B cell (primary cell): ENCODE results near the gene MET. TPM values are rescaled to one million over a fixed set of nuclear protein-coding genes. Genes with fewer than 3 reads are reported as not detected.
"Not testable (repeated sequence)": the region's sequence is repeated elsewhere in the genome, so short reads cannot be mapped to it uniquely, and the experiment has no call there.

Experiments used
- ATAC-seq: fragments of 200-7000 bp; cut with Tn5 transposase; one replicate; pipeline ENCODE4 v1.10.0; 2021; ENCODE audit warnings: low read depth, mild to moderate bottlenecking, moderate number of reproducible peaks, moderate library complexity
- CTCF ChIA-PET: fragments of 350-600 bp; sonication (Branson Sonifier 250); formaldehyde crosslinking; loops from one replicate; lab custom pipeline; 2021; ENCODE audit warnings: antibody characterized with exemption, inconsistent platforms; lab: Charles Lee
- POLR2A ChIA-PET: fragments of 350-600 bp; sonication (Branson Sonifier 250); formaldehyde crosslinking; loops from one replicate; lab custom pipeline; 2021; ENCODE audit warnings: antibody characterized with exemption; lab: Charles Lee
- DNase-seq: peaks from one replicate; pipeline ENCODE4 v3.0.0; 2013
- H2AFZ ChIP-seq: 2 replicates; pipeline ENCODE4 v1.6.1; 2012; ENCODE audit warnings: mild to moderate bottlenecking, low read depth, low read length; ENCODE audit not compliant: insufficient read depth, poor library complexity, severe bottlenecking
- H3K27ac ChIP-seq, 2 donors: 1 replicate in 1 of 2; 2 replicates in 1 of 2; pipeline ENCODE4 v1.5.1; 2012 to 2013; ENCODE audit warnings: low read length in 2 of 2, mild to moderate bottlenecking in 2 of 2, moderate library complexity in 1 of 2
- H3K27me3 ChIP-seq, 4 experiments: fragments of 200-600 bp in 1 of 4; sonication (generic) in 1 of 4; replicated peaks in 1 of 4; 1 replicate in 2 of 4; 2 replicates in 2 of 4; pipeline versions ENCODE4 v1.6.1 to v1.7.0; 2013 to 2016; ENCODE audit warnings: low read length in 3 of 4, mild to moderate bottlenecking in 2 of 4, mixed read lengths in 1 of 4, moderate library complexity in 1 of 4; ENCODE audit not compliant: insufficient read depth in 4 of 4, control insufficient read depth in 3 of 4; ENCODE audit errors: control extremely low read depth in 1 of 4
- H3K36me3 ChIP-seq, 2 experiments: replicated peaks in 1 of 2; 1 replicate in 1 of 2; 2 replicates in 1 of 2; pipeline versions ENCODE4 v1.6.1 to v1.7.1; 2013; ENCODE audit warnings: low read length in 1 of 2; ENCODE audit not compliant: insufficient read depth in 2 of 2, control insufficient read depth in 1 of 2; ENCODE audit errors: control extremely low read depth in 1 of 2, extremely low read depth in 1 of 2
- H3K4me1 ChIP-seq, 2 donors: fragments of 200-600 bp in 1 of 2; sonication (generic) in 1 of 2; 1 replicate in 1 of 2; 2 replicates in 1 of 2; pipeline versions ENCODE4 v1.5.1 to v1.6.1; 2013 to 2017; ENCODE audit warnings: low read length in 2 of 2; ENCODE audit not compliant: control insufficient read depth in 2 of 2, insufficient read depth in 2 of 2
- H3K4me2 ChIP-seq: replicated peaks from 2 replicates; pipeline ENCODE3; 2012; ENCODE audit warnings: mild to moderate bottlenecking, low read depth, low read length; ENCODE audit not compliant: poor library complexity, severe bottlenecking
- H3K4me3 ChIP-seq, 5 experiments: fragments of 200-600 bp in 1 of 5; sonication (generic) in 1 of 5; 1 replicate in 3 of 5; 2 replicates in 2 of 5; pipeline versions ENCODE4 v1.5.1 to v1.7.0; 2011 to 2016; ENCODE audit warnings: low read length in 4 of 5, mild to moderate bottlenecking in 4 of 5, low read depth in 2 of 5, control low read depth in 1 of 5, moderate library complexity in 1 of 5; ENCODE audit not compliant: insufficient read depth in 1 of 5; ENCODE audit errors: control extremely low read depth in 1 of 5, extremely low read depth in 1 of 5
- H3K79me2 ChIP-seq: fragments of 200-600 bp; sonication (generic); one replicate; pipeline ENCODE4 v1.6.0; 2016; ENCODE audit warnings: low read length; ENCODE audit not compliant: control insufficient read depth, insufficient read depth
- H3K9ac ChIP-seq: fragments of 200-600 bp; sonication (generic); 2 replicates; pipeline ENCODE4 v1.6.1; 2017; ENCODE audit warnings: mild to moderate bottlenecking, low read length, moderate library complexity
- H3K9me3 ChIP-seq, 3 donors: one replicate each; pipeline versions ENCODE4 v1.6.1 to v1.7.1; 2013; ENCODE audit warnings: low read length in 2 of 3; ENCODE audit not compliant: control insufficient read depth in 2 of 3, insufficient read depth in 1 of 3; ENCODE audit errors: control extremely low read depth in 1 of 3
- H4K20me1 ChIP-seq: 2 replicates; pipeline ENCODE4 v1.6.0; 2012; ENCODE audit warnings: mild to moderate bottlenecking, low read length; ENCODE audit not compliant: insufficient read depth, control insufficient read depth, poor library complexity, severe bottlenecking
- H3K27ac Mint-ChIP-seq: one replicate; pipeline ENCODE4 v1.8.0; 2021; ENCODE audit warnings: mixed read lengths
- H3K27me3 Mint-ChIP-seq: one replicate; pipeline ENCODE4 v1.8.0; 2021; ENCODE audit warnings: mixed read lengths
- H3K4me1 Mint-ChIP-seq: one replicate; pipeline ENCODE4 v1.8.0; 2021; ENCODE audit warnings: mixed read lengths
- H3K4me3 Mint-ChIP-seq: one replicate; pipeline ENCODE4 v1.8.0; 2021; ENCODE audit warnings: mixed read lengths
- H3K9me3 Mint-ChIP-seq: one replicate; pipeline ENCODE4 v1.8.0; 2022; ENCODE audit warnings: mixed read lengths; ENCODE audit not compliant: insufficient read depth
- CTCF ChIP-seq: fragments of 200-600 bp; IDR thresholded peaks from one replicate; pipeline ENCODE4 v1.8.0; 2022; ENCODE audit warnings: antibody characterized with exemption, mild to moderate bottlenecking
- EZH2 ChIP-seq: IDR thresholded peaks from 2 replicates; pipeline ENCODE4 v1.6.1; 2012; ENCODE audit warnings: borderline replicate concordance, low read depth, mild to moderate bottlenecking, moderate library complexity, low read length; ENCODE audit not compliant: insufficient read depth, poor library complexity, severe bottlenecking
- WGBS: methylation state at CpG from one replicate; pipeline ENCODE4 v1.1.5; 2013; ENCODE audit warnings: missing lambda C conversion rate; ENCODE audit not compliant: insufficient coverage; 5-methylcytosine and 5-hydroxymethylcytosine counted together
- intact Hi-C: fragments of 100-400 bp; cut with micrococcal nuclease; formaldehyde crosslinking; loops from one replicate; pipeline ENCODE4 v1.10.0; 2022
- polyA plus RNA-seq: library from polyadenylated mRNA; depleted of rRNA; stranded (reverse); fragments of >200 nt; gene quantifications from 2 replicates; pipeline ENCODE4 v1.2.3, GENCODE V29; 2012
- total RNA-seq, 2 donors: library from RNA; stranded (reverse); fragments of 120-200 nt in 1 of 2; gene quantifications; 1 replicate in 1 of 2; 2 replicates in 1 of 2; pipeline versions ENCODE4 v1.2.3 to v1.2.4, GENCODE V29; 2013 to 2022

The MET gene
- total and polyA plus RNA-seq, 2 donors (not counting 1 experiment from before 2014, with no cell fraction given): 0.03 to 0.59 TPM

DNA sequence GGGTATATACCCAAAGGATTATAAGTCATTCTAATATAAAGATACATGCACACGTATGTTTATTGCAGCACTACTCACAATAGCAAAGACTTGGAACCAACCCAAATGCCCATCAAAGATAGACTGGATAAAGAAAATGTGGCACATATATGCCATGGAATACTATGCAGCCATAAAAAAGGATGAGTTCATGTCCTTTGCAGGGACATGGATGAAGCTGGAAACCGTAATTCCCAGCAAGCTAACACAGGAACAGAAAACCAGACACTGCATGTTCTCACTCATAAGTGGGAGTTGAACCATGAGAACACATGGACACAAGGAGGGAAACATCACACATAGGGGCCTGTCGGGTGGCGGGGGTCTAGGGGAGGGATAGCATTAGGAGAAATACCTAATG lies 79.1 kb downstream of the MET start:
- DNase-seq, H2AFZ ChIP-seq, H3K27me3 ChIP-seq, H3K4me1 Mint-ChIP-seq, H3K27ac Mint-ChIP-seq, intact Hi-C loops, H3K4me2 ChIP-seq, H3K79me2 ChIP-seq, H3K27ac ChIP-seq, H3K27me3 Mint-ChIP-seq, H3K9me3 ChIP-seq, H4K20me1 ChIP-seq, H3K4me3 ChIP-seq, ATAC-seq, POLR2A ChIA-PET, H3K9ac ChIP-seq, H3K4me1 ChIP-seq, CTCF ChIA-PET, H3K9me3 Mint-ChIP-seq, H3K36me3 ChIP-seq, H3K4me3 Mint-ChIP-seq: not testable (repeated sequence)
- whole genome bisulfite sequencing: 100% methylated on average over 2 of the region's 4 CpGs

- no peaks in the 10 kb centered on the region for H4K20me1 ChIP-seq
- peaks cover 2% of the 10 kb centered on the region for H3K9me3 Mint-ChIP-seq
- no peak overlapping the region for H3K27ac ChIP-seq
- no peak overlapping the region for H3K4me3 Mint-ChIP-seq
- no peak for ATAC-seq
- H3K36me3 ChIP-seq: no peaks in the 10 kb centered on the region
- H3K4me1 Mint-ChIP-seq: no peaks in the 10 kb centered on the region
- WGBS: 100% methylated on average over 1 of the region's 9 CpGs
- intact Hi-C loops: no loop called here
- no peak overlapping the region for H3K4me2 ChIP-seq
- no peaks in the 10 kb centered on the region for H3K4me1 ChIP-seq
- TF ChIP-seq EZH2 (no peak), CTCF (no peak)
- H3K9ac ChIP-seq: no peak overlapping the region
- POLR2A ChIA-PET: no interaction called here
- DNase-seq: no peak
- no peak overlapping the region for H3K27ac Mint-ChIP-seq
- no peaks in the 10 kb centered on the region for H3K79me2 ChIP-seq
- peaks cover 6% of the 10 kb centered on the region for H3K27me3 Mint-ChIP-seq
- H3K4me3 ChIP-seq: no peak overlapping the region
- no peaks in the 10 kb centered on the region for H3K27me3 ChIP-seq
- H3K9me3 ChIP-seq: peaks cover 0 to 5% (median 0%) of the 10 kb centered on the region in 3 donors
- no peak overlapping the region for H2AFZ ChIP-seq
- CTCF ChIA-PET: no interaction called here
These were observed 80.5 kb downstream of the MET start for GRCh38 chr7:116752305-116753074.
